ENCODE data around the gene PARN.

The PARN gene

GRCh38 chr16:14529010-14529669 is 100.9 kb downstream of the PARN start:
- peak; percentile 71 for DNase-seq (ENCODE audit: low read depth, low spot score)

DNA sequence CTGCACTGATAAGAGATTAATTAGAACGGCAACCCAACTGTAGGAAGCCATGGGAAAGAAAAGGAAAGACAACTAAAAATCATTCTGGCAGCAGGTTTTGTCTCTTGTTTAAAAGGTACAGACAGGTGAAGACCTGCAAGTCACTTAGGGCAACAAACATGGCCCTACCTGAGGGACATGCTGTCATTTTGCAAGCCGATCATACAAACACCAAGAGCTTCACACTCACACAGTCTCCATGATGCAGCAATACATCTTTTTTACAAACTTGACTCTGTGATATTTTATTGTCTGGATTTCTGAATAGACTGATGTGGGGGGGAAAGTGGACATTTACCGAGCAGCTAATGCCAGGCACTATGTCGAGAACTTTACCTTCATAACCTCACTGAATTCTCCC is 101.8 kb downstream of the PARN start:
- no peak for DNase-seq (ENCODE audit: low read depth, low spot score)

- DNase-seq (ENCODE audit: low read depth, low spot score), result no peak
Measured at GRCh38 chr16:14527411-14528044, 102.5 kb downstream of the PARN start.

DNA sequence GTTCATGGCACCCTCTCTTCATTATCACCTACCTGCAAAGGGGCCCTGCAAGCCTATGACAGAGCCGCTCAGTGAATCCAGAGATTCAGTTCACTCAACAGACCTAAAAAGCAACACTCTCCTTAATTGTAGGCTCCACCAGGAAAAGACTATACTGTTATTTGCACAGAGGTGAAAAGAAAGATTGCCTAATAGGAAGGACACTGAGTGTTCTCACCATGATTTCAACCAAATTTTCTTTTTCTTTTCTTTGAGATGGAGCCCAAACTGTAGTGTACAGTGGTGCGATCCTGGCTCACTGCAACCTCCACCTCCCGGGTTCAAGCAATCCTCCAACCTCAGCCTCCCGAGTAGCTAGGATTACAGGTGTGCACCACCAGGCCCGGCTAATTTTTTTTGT is 104.5 kb downstream of the PARN start:
- no peak for DNase-seq (ENCODE audit: low read depth, low spot score)

GRCh38 chr16:14524979-14525378 is 105.1 kb downstream of the PARN start:
- no peak for DNase-seq (ENCODE audit: low read depth, low spot score)

GRCh38 chr16:14523632-14524031 is 106.4 kb downstream of the PARN start:
- DNase-seq (ENCODE audit: low read depth, low spot score), result no peak

DNA sequence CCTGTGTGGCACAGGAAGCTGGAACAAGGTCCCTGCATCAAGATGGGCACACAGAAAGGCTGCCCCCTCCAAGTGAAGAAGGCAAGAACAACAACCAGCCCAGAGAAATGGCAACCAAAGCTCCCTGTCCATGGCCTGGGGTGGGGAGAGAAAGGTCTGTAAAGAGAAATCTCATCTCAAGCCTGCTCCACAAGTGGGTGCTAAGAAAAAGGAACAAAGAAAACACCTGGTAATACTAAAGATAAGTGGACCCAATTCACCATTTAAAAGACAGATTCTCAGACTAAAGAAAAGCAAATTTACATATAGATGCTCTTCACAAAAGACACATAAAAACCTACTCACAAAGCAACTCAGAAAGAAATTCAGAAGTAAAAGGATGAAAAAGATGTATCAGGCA is 107.4 kb downstream of the PARN start:
- no peak for DNase-seq (ENCODE audit: low read depth, low spot score)

GRCh38 chr16:14520753-14521152 is 109.3 kb downstream of the PARN start:
- DNase-seq (ENCODE audit: low read depth, low spot score), result no peak

DNA sequence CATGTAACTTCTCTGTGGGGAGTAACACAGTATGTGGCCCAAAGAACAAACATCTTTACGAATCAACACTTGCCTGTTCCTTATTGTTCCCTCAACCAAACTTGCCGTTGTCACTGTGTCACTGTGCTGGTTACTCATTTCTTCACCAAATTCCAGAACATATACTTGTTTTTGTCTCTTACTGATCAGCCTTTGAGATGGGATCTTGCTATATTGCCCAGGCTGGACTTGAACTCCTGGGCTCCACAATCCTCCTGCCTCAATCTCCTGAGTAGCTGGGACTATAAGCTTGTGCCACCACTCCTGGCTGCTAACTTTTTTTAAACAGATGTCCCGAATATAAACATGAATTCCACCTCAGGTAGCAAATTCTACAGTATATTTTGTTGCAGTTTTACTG is 115.1 kb downstream of the PARN start:
- no peak for DNase-seq (ENCODE audit: low read depth, low spot score)

- DNase-seq (ENCODE audit: low read depth, low spot score), result no peak
Measured at GRCh38 chr16:14513389-14514107, 116.5 kb downstream of the PARN start.

GRCh38 chr16:14511800-14512135 is 118.3 kb downstream of the PARN start:
- DNase-seq (ENCODE audit: low read depth, low spot score), result no peak

GRCh38 chr16:14510939-14511799 is 118.9 kb downstream of the PARN start:
- no peak for DNase-seq (ENCODE audit: low read depth, low spot score)

DNA sequence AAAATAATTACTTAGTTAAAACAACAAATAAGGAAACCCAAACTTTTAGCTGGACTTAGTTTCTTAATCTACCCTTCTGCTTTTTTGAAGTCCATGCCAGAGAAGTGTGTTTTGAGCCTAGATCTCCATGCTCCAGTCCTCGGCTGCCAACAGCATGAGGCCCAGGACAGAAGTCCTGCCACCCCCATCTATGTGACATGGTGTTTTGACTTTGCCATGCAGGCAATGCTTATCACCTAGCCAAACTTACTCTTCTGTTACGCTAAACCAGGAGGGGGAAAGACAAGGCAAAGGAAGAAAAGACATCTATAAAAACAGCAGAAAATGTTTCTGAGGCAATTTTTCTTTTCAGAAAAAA is 119.5 kb downstream of the PARN start:
- no peak for DNase-seq (ENCODE audit: low read depth, low spot score)

- no peak for DNase-seq (ENCODE audit: low read depth, low spot score)
Measured at GRCh38 chr16:14509675-14510132, 120.4 kb downstream of the PARN start.

DNA sequence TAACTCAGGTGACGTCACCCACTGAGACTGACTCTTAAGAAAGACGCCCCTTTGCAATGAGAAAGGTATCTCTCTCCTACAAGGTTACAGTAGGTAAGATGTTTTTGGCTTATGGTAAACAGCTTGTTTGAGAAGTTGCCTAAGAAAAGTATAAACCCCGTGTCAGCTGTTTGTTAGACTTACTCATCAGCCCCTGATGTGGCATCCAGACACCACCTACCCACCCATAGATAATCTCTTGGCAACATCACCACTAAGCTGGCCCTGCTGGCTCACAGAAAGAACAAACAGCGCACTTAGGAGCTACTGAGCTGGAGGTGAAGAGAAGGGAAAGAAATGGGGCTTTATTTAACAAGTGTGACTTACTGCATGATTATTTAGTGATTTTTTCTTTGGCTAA is 121.0 kb downstream of the PARN start:
- DNase-seq (ENCODE audit: low read depth, low spot score), result no peak

GRCh38 chr16:14505846-14506245 is 124.2 kb downstream of the PARN start:
- DNase-seq (ENCODE audit: low read depth, low spot score), result no peak

DNA sequence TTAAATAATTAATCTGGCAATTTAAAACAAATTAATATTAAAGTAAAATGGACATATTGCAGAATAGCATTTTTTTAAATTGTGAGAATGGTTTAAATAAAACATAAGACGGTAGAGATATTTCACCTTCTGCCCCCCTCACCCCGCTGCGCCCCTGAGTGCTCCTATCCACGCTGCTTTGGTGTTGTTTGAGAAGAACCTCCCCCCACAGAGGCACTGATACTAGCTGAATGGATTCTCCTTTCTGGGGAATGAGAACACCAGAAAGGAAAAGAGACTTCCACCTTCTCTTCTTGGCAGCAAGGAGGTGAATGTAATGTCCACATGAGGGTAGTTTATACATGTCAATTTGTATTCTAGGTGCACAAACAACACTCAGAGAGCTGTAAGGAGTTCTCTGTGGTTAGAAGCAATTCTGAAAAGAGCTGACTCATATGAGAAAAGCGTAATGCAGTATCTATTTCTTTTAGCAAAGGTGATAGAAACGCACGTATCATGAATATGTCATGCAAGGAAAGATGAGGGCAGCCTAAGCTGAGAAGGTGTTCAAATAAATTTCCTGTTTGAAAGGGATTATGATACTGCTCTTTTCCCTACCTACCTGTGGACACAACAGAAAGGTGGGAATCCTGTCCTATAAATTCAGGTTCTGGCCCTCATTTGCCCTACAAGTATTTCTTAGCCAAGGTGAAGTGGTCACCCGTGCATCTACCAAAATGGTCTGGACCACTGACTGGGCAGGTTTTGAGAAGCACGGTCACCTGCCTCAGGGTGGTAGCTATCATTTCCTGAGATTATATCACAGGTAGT is 126.9 kb downstream of the PARN start:
- DNase-seq (ENCODE audit: low read depth, low spot score), result no peak

DNA sequence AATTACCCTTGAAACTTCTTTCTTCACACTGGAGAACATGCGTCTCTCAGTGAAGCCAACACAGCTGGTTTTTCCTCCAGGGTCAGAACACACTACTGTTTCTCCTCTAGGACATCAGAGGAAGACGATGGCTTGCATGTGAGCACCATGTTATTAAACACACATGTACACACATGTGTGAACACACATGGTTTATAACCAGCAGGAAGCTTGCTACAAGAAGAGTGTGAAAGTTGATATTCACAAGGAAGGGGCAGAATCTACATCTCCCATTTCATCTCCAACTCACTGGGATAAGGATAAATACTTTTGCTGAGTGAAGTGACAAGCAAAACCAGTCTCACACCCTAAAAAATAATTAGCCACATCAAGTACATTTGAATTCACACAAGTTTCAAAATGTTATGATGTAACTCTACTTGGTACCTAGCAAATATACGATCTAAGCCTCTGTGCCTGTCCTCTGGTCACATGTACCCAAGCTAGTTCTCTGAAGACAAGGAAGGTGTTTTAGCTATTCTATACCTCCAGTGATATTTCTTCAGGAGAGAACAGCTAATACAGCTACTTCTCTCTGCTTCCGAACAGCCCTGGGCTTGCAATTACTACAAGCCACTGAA is 127.7 kb downstream of the PARN start:
- DNase-seq (ENCODE audit: low read depth, low spot score), result no peak

DNA sequence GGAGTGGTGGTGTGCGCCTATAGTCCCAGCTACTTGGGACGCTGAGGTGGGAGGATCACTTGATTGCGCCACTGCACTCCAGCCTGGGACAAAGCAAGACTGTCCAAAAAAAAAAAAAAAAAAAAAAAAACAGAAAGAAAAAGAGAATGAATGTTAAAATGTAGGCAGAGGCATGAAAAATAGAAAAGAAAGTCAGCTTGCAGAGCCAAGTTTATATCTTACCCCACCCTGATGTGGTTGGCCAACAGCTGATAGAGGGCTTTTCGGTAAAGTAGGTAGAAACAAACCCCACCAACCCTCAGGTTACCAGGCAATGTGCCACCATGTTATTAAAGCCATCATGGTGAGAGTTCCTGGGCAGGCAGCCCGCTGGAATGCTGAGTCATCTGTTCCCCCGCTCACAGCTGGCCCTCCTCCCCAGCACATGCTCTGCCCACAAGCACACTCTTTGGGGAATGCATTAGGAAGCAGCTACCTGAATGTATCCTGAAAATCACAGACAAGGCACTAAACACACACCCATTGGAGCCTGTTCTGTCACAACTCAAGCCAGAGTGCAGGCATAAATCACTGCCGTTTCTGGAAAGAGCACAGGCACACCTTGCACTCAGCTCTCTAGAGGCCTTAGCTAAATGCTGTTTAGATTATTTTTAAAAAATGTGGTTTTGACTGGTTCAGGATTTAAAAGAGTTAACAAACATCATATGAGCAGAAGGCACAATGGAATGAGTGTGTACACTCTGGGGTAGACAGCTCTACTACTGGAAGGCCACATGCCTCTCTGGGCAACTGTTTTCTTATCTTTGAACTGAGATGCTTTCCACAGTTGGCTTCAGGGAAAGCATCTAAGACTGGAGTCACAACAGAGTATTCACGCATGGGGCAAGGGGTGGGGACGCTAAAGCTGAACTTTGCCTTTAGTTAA is 128.5 kb downstream of the PARN start:
- peak; percentile 91 for DNase-seq (ENCODE audit: low read depth, low spot score)

- no peak for DNase-seq (ENCODE audit: low read depth, low spot score)
Measured at GRCh38 chr16:14500791-14501190, 129.3 kb downstream of the PARN start.
